B cell (primary cell): ENCODE results near the gene PLAC1. TPM values are rescaled to one million over a fixed set of nuclear protein-coding genes. Genes with fewer than 3 reads are reported as not detected.

Experiments
- ATAC-seq: fragments of 200-7000 bp; cut with Tn5 transposase; one replicate; pipeline ENCODE4 v1.10.0; 2021; ENCODE audit warnings: low read depth, mild to moderate bottlenecking, moderate number of reproducible peaks, moderate library complexity
- CTCF ChIA-PET: fragments of 350-600 bp; sonication (Branson Sonifier 250); formaldehyde crosslinking; loops from one replicate; lab custom pipeline; 2021; ENCODE audit warnings: antibody characterized with exemption, inconsistent platforms; lab: Charles Lee
- POLR2A ChIA-PET: fragments of 350-600 bp; sonication (Branson Sonifier 250); formaldehyde crosslinking; loops from one replicate; lab custom pipeline; 2021; ENCODE audit warnings: antibody characterized with exemption; lab: Charles Lee
- DNase-seq: peaks from one replicate; pipeline ENCODE4 v3.0.0; 2013
- H2AFZ ChIP-seq: 2 replicates; pipeline ENCODE4 v1.6.1; 2012; ENCODE audit warnings: mild to moderate bottlenecking, low read depth, low read length; ENCODE audit not compliant: insufficient read depth, poor library complexity, severe bottlenecking
- H3K27ac ChIP-seq, 2 donors: 1 replicate in 1 of 2; 2 replicates in 1 of 2; pipeline ENCODE4 v1.5.1; 2012 to 2013; ENCODE audit warnings: low read length in 2 of 2, mild to moderate bottlenecking in 2 of 2, moderate library complexity in 1 of 2
- H3K27me3 ChIP-seq, 4 experiments: fragments of 200-600 bp in 1 of 4; sonication (generic) in 1 of 4; replicated peaks in 1 of 4; 1 replicate in 2 of 4; 2 replicates in 2 of 4; pipeline versions ENCODE4 v1.6.1 to v1.7.0; 2013 to 2016; ENCODE audit warnings: low read length in 3 of 4, mild to moderate bottlenecking in 2 of 4, mixed read lengths in 1 of 4, moderate library complexity in 1 of 4; ENCODE audit not compliant: insufficient read depth in 4 of 4, control insufficient read depth in 3 of 4; ENCODE audit errors: control extremely low read depth in 1 of 4
- H3K36me3 ChIP-seq, 2 experiments: replicated peaks in 1 of 2; 1 replicate in 1 of 2; 2 replicates in 1 of 2; pipeline versions ENCODE4 v1.6.1 to v1.7.1; 2013; ENCODE audit warnings: low read length in 1 of 2; ENCODE audit not compliant: insufficient read depth in 2 of 2, control insufficient read depth in 1 of 2; ENCODE audit errors: control extremely low read depth in 1 of 2, extremely low read depth in 1 of 2
- H3K4me1 ChIP-seq, 2 donors: fragments of 200-600 bp in 1 of 2; sonication (generic) in 1 of 2; 1 replicate in 1 of 2; 2 replicates in 1 of 2; pipeline versions ENCODE4 v1.5.1 to v1.6.1; 2013 to 2017; ENCODE audit warnings: low read length in 2 of 2; ENCODE audit not compliant: control insufficient read depth in 2 of 2, insufficient read depth in 2 of 2
- H3K4me2 ChIP-seq: replicated peaks from 2 replicates; pipeline ENCODE3; 2012; ENCODE audit warnings: mild to moderate bottlenecking, low read depth, low read length; ENCODE audit not compliant: poor library complexity, severe bottlenecking
- H3K4me3 ChIP-seq, 5 experiments: fragments of 200-600 bp in 1 of 5; sonication (generic) in 1 of 5; 1 replicate in 3 of 5; 2 replicates in 2 of 5; pipeline versions ENCODE4 v1.5.1 to v1.7.0; 2011 to 2016; ENCODE audit warnings: low read length in 4 of 5, mild to moderate bottlenecking in 4 of 5, low read depth in 2 of 5, control low read depth in 1 of 5, moderate library complexity in 1 of 5; ENCODE audit not compliant: insufficient read depth in 1 of 5; ENCODE audit errors: control extremely low read depth in 1 of 5, extremely low read depth in 1 of 5
- H3K79me2 ChIP-seq: fragments of 200-600 bp; sonication (generic); one replicate; pipeline ENCODE4 v1.6.0; 2016; ENCODE audit warnings: low read length; ENCODE audit not compliant: control insufficient read depth, insufficient read depth
- H3K9ac ChIP-seq: fragments of 200-600 bp; sonication (generic); 2 replicates; pipeline ENCODE4 v1.6.1; 2017; ENCODE audit warnings: mild to moderate bottlenecking, low read length, moderate library complexity
- H3K9me3 ChIP-seq, 3 donors: one replicate each; pipeline versions ENCODE4 v1.6.1 to v1.7.1; 2013; ENCODE audit warnings: low read length in 2 of 3; ENCODE audit not compliant: control insufficient read depth in 2 of 3, insufficient read depth in 1 of 3; ENCODE audit errors: control extremely low read depth in 1 of 3
- H4K20me1 ChIP-seq: 2 replicates; pipeline ENCODE4 v1.6.0; 2012; ENCODE audit warnings: mild to moderate bottlenecking, low read length; ENCODE audit not compliant: insufficient read depth, control insufficient read depth, poor library complexity, severe bottlenecking
- H3K27ac Mint-ChIP-seq: one replicate; pipeline ENCODE4 v1.8.0; 2021; ENCODE audit warnings: mixed read lengths
- H3K27me3 Mint-ChIP-seq: one replicate; pipeline ENCODE4 v1.8.0; 2021; ENCODE audit warnings: mixed read lengths
- H3K4me1 Mint-ChIP-seq: one replicate; pipeline ENCODE4 v1.8.0; 2021; ENCODE audit warnings: mixed read lengths
- H3K4me3 Mint-ChIP-seq: one replicate; pipeline ENCODE4 v1.8.0; 2021; ENCODE audit warnings: mixed read lengths
- H3K9me3 Mint-ChIP-seq: one replicate; pipeline ENCODE4 v1.8.0; 2022; ENCODE audit warnings: mixed read lengths; ENCODE audit not compliant: insufficient read depth
- EZH2 ChIP-seq: IDR thresholded peaks from 2 replicates; pipeline ENCODE4 v1.6.1; 2012; ENCODE audit warnings: borderline replicate concordance, low read depth, mild to moderate bottlenecking, moderate library complexity, low read length; ENCODE audit not compliant: insufficient read depth, poor library complexity, severe bottlenecking
- WGBS: methylation state at CpG from one replicate; pipeline ENCODE4 v1.1.5; 2013; ENCODE audit warnings: missing lambda C conversion rate; ENCODE audit not compliant: insufficient coverage; 5-methylcytosine and 5-hydroxymethylcytosine counted together
- intact Hi-C: fragments of 100-400 bp; cut with micrococcal nuclease; formaldehyde crosslinking; loops from one replicate; pipeline ENCODE4 v1.10.0; 2022
- polyA plus RNA-seq: library from polyadenylated mRNA; depleted of rRNA; stranded (reverse); fragments of >200 nt; gene quantifications from 2 replicates; pipeline ENCODE4 v1.2.3, GENCODE V29; 2012
- total RNA-seq, 2 donors: library from RNA; stranded (reverse); fragments of 120-200 nt in 1 of 2; gene quantifications; 1 replicate in 1 of 2; 2 replicates in 1 of 2; pipeline versions ENCODE4 v1.2.3 to v1.2.4, GENCODE V29; 2013 to 2022
- TF ChIP-seq, protein P1 (sequence below): fragments of 200-600 bp; IDR thresholded peaks from one replicate; pipeline ENCODE4 v1.8.0; 2022; ENCODE audit warnings: antibody characterized with exemption, mild to moderate bottlenecking

Gene PLAC1
- total and polyA plus RNA-seq, 2 donors (not counting 1 experiment from before 2014, with no cell fraction given): not detected

DNA sequence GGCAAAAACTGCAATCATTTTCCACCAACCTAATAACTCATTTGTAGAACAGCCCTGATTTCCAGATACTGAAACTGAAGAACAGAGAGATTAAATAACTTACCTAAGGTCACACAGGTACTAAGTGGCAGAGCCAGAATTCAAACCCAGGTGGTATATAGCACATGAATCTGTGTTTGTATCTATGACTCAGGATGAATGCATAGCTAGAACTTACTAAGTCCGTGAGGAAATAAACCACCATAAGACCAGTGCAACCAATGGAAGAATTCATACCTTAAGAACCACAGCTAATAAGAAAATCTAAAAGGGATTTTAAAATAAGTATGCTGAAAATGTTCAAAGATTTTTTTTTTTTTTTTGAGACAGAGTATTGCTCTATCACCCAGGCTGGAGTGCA is 1.5 kb upstream of the PLAC1 start:
- POLR2A ChIA-PET: no interaction called here
- no peaks in the 10 kb centered on the region for H3K27me3 Mint-ChIP-seq
- no peak overlapping the region for H3K9ac ChIP-seq
- H3K9me3 ChIP-seq: no peaks in the 10 kb centered on the region
- CTCF ChIA-PET: no interaction called here
- no peaks in the 10 kb centered on the region for H3K9me3 Mint-ChIP-seq
- no peaks in the 10 kb centered on the region for H3K36me3 ChIP-seq
- H3K4me3 ChIP-seq: no peak overlapping the region
- H3K4me1 Mint-ChIP-seq: no peaks in the 10 kb centered on the region
- no peaks in the 10 kb centered on the region for H3K27me3 ChIP-seq
- no peaks in the 10 kb centered on the region for H3K79me2 ChIP-seq
- H3K4me3 Mint-ChIP-seq: no peak overlapping the region
- no CpG with 5 or more reads among the region's 1 CpG for WGBS
- no peak overlapping the region for H3K27ac ChIP-seq
- no peaks in the 10 kb centered on the region for H4K20me1 ChIP-seq
- no peak overlapping the region for H3K4me2 ChIP-seq
- no peak overlapping the region for H3K27ac Mint-ChIP-seq
- DNase-seq (no peak), ATAC-seq (no peak)
- no peak overlapping the region for H2AFZ ChIP-seq
- intact Hi-C loops: no loop called here
- no peaks in the 10 kb centered on the region for H3K4me1 ChIP-seq
- no peak for TF ChIP-seq EZH2
- TF ChIP-seq, protein P1, sequence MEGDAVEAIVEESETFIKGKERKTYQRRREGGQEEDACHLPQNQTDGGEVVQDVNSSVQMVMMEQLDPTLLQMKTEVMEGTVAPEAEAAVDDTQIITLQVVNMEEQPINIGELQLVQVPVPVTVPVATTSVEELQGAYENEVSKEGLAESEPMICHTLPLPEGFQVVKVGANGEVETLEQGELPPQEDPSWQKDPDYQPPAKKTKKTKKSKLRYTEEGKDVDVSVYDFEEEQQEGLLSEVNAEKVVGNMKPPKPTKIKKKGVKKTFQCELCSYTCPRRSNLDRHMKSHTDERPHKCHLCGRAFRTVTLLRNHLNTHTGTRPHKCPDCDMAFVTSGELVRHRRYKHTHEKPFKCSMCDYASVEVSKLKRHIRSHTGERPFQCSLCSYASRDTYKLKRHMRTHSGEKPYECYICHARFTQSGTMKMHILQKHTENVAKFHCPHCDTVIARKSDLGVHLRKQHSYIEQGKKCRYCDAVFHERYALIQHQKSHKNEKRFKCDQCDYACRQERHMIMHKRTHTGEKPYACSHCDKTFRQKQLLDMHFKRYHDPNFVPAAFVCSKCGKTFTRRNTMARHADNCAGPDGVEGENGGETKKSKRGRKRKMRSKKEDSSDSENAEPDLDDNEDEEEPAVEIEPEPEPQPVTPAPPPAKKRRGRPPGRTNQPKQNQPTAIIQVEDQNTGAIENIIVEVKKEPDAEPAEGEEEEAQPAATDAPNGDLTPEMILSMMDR: no peak

DNA sequence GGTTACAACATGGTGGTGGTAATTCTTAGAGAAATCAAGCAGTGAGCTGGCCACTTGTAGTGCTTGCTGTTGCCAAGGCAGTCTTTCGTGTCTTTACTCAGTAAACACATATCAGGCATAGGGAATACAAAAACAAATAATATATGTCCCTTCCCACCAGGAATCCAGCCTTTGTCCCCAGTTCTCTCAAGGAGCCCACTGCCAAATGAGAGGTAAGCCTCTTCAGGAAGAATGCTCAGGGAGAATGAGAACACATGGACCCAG is 421 bp upstream of the PLAC1 start:
- Mint-ChIP-seq H3K27me3 (no peaks in the 10 kb centered on the region), H3K9me3 (no peaks in the 10 kb centered on the region), H3K4me1 (no peaks in the 10 kb centered on the region), H3K4me3 (no peak overlapping the region), H3K27ac (no peak overlapping the region)
- H3K9ac ChIP-seq: no peak overlapping the region
- no peak for DNase-seq
- POLR2A ChIA-PET: no interaction called here
- H3K36me3 ChIP-seq: no peaks in the 10 kb centered on the region
- no peaks in the 10 kb centered on the region for H3K4me1 ChIP-seq
- H3K79me2 ChIP-seq: no peaks in the 10 kb centered on the region
- H4K20me1 ChIP-seq: no peaks in the 10 kb centered on the region
- ATAC-seq: no peak
- no CpG with 5 or more reads among the region's 1 CpG for WGBS
- no peak for TF ChIP-seq EZH2
- TF ChIP-seq, protein P1: no peak
- CTCF ChIA-PET: no interaction called here
- no peak overlapping the region for H3K4me3 ChIP-seq
- no peak overlapping the region for H3K4me2 ChIP-seq
- no peak overlapping the region for H2AFZ ChIP-seq
- H3K27ac ChIP-seq: no peak overlapping the region
- intact Hi-C loops: no loop called here
- no peaks in the 10 kb centered on the region for H3K27me3 ChIP-seq
- H3K9me3 ChIP-seq: no peaks in the 10 kb centered on the region
